Small intestine (tissue), 7 donors: ENCODE measurements around the gene JOSD1. TPM values are rescaled to one million over a fixed set of nuclear protein-coding genes. Genes with fewer than 3 reads are reported as not detected.
"Not testable (repeated sequence)": the region's sequence is repeated elsewhere in the genome, so short reads cannot be mapped to it uniquely, and the experiment has no call there.

Experiments
- DNase-seq, 2 donors: peaks; one replicate each; pipeline versions ENCODE4 v3.0.0 to v3.0.0-alpha.2; 2013
- FAIRE-seq: peaks from 2 replicates; lab custom pipeline; 2012; peaks lifted over from hg19 to GRCh38; lab: Jason Lieb, UNC
- H3K27ac ChIP-seq, 3 donors: one replicate each; pipeline ENCODE4 v1.5.1; 2013; ENCODE audit warnings: low read length in 2 of 3, mild to moderate bottlenecking in 2 of 3, control low read depth in 1 of 3, inconsistent platforms in 1 of 3, low read depth in 1 of 3, moderate library complexity in 1 of 3
- H3K27me3 ChIP-seq, 3 donors: one replicate each; pipeline ENCODE4 v1.6.1; 2013; ENCODE audit warnings: low read length in 3 of 3, inconsistent platforms in 1 of 3; ENCODE audit not compliant: control insufficient read depth in 3 of 3, insufficient read depth in 3 of 3
- H3K36me3 ChIP-seq, 3 donors: one replicate each; pipeline ENCODE4 v1.6.1; 2013; ENCODE audit warnings: low read length in 3 of 3, inconsistent platforms in 1 of 3, low read depth in 1 of 3, mild to moderate bottlenecking in 1 of 3, moderate library complexity in 1 of 3; ENCODE audit not compliant: control insufficient read depth in 3 of 3, insufficient read depth in 2 of 3
- H3K4me1 ChIP-seq, 3 donors: one replicate each; pipeline ENCODE4 v1.6.1; 2013; ENCODE audit warnings: low read length in 2 of 3, inconsistent platforms in 1 of 3, low read depth in 1 of 3, mild to moderate bottlenecking in 1 of 3, moderate library complexity in 1 of 3; ENCODE audit not compliant: control insufficient read depth in 3 of 3, insufficient read depth in 2 of 3
- H3K4me3 ChIP-seq, 3 donors: one replicate each; pipeline ENCODE4 v1.5.1; 2013; ENCODE audit warnings: low read length in 3 of 3, control low read depth in 1 of 3, inconsistent platforms in 1 of 3, low read depth in 1 of 3, mild to moderate bottlenecking in 1 of 3, moderate library complexity in 1 of 3
- H3K9me3 ChIP-seq, 2 donors: one replicate each; pipeline ENCODE4 v1.6.1; 2013; ENCODE audit warnings: low read depth in 1 of 2, low read length in 1 of 2; ENCODE audit not compliant: control insufficient read depth in 2 of 2, insufficient read depth in 1 of 2
- WGBS, 3 donors: extraction: QIAGEN DNeasy Blood & Tissue Kit; methylation state at CpG; one replicate each; pipeline ENCODE4 v1.1.7; 2013; 5-methylcytosine and 5-hydroxymethylcytosine counted together
- polyA plus RNA-seq, 4 donors: library from polyadenylated mRNA; stranded (reverse) in 3 of 4; unstranded in 1 of 4; fragments of 200-250 nt in 3 of 4; fragments of 120-200 nt in 1 of 4; gene quantifications; one replicate each; pipeline versions ENCODE4 v1.2.1 to v1.2.3, GENCODE V29; 2013
- donor health status: healthy with polysubstance abuse.
- donor health status: control.
- donor health status: control.
- donor health status: Bipolar disorder and iron deficiency.
- donor health status: healthy.

Gene JOSD1
- polyA plus RNA-seq, 4 donors = 34.6 to 90.5 (median 56.4) TPM

DNA sequence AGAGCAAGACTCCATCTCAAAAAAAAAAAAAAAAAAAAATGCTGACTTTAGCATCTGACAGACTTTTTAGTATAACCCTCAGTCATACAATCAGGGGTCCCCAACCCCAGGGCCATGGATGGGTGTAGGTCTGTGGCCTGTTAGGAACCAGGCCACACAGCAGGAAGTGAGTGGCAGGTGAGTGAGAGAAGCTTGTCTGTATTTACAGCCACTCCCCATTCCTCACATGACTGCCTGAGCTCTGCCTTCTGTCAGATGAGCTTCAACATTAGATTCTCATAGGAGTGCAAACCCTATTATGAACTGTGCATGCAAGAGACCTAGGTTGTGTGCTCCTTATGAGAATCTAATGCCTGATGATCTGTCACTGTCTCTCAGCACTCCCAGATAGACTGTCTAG lies 47.9 kb downstream of the JOSD1 start:
- Histone ChIP-seq H3K36me3 (no peaks in the 10 kb centered on the region), H3K4me3 (no peak overlapping the region), H3K9me3 (no peaks in the 10 kb centered on the region), H3K27ac (no peak overlapping the region), H3K4me1 (peaks cover 2 to 10% (median 3%) of the 10 kb centered on the region in 3 donors), H3K27me3 (no peaks in the 10 kb centered on the region)
- DNase-seq (peak; percentile 46 to 78), FAIRE-seq (no peak)

DNA sequence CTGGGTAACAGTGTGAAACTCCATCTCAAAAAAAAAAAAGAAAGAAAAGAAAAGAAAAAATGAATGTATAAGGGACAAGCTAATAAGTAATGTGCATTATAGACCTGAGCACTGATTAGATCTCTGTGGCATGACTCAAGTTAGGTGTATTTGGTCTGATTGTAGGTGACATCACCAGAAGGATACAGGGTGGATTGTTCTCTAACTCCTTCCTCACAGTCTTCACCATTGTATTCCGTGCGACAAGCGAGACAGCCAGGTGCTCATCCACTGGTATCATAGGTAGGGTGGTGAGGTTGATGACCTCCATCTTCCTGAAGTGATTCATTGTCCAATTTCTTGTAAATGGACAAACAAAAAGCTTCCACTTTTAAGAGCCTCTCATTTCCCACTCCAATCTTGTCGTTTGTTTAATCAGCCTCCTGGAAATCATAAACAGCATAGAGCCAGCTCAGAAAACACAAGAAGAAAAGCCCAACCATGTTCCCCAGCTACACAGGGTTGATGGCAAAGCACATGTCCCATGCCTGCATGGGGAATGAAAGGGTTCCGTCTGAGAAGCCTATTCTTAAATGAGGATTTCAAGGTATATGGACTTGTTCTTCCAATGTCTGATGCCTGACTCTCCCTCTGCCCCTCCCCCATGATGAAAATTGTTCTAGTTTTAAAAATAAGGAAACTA lies 50.8 kb downstream of the JOSD1 start:
- 66 to 70% (median 67%) methylated on average over 5 of the region's 5 CpGs for WGBS, 3 donors
- Histone ChIP-seq H3K9me3 (no peaks in the 10 kb centered on the region), H3K27me3 (no peaks in the 10 kb centered on the region), H3K27ac (no peak overlapping the region), H3K4me3 (no peak overlapping the region), H3K36me3 (peaks cover 0 to 2% (median 0%) of the 10 kb centered on the region in 3 donors), H3K4me1 (no peaks in the 10 kb centered on the region)
- no peak for FAIRE-seq
- DNase-seq = peak in 1 of 2 donors; percentile 10

DNA sequence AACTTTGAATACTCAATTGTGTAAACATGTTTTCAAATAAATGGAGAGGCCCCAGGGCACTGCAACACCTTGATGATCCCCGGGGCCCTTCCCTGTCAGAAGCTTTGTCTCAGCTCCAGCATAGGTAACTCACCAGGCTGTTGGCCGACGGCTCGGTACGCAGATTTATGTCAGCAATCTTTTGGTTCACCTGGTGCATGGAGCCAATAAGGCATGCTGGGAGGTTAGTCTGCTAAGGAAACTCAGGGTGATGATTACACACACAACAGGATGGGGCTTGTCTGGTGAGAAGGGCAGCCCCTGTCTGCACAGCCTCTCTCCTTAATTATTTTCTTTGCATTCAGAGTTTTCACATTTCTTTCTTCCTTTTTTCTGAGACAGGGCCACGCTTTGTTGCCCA lies 55.3 kb downstream of the JOSD1 start:
- H3K4me1 ChIP-seq = no peaks in the 10 kb centered on the region
- H3K9me3 ChIP-seq = no peaks in the 10 kb centered on the region
- FAIRE-seq = no peak
- H3K27ac ChIP-seq = no peak overlapping the region
- DNase-seq = no peak
- WGBS, 3 donors = 91 to 96% (median 93%) methylated on average over 6 of the region's 6 CpGs
- no peaks in the 10 kb centered on the region for H3K27me3 ChIP-seq
- no peak overlapping the region for H3K4me3 ChIP-seq
- H3K36me3 ChIP-seq = peaks cover 0 to 4% (median 0%) of the 10 kb centered on the region in 3 donors

DNA sequence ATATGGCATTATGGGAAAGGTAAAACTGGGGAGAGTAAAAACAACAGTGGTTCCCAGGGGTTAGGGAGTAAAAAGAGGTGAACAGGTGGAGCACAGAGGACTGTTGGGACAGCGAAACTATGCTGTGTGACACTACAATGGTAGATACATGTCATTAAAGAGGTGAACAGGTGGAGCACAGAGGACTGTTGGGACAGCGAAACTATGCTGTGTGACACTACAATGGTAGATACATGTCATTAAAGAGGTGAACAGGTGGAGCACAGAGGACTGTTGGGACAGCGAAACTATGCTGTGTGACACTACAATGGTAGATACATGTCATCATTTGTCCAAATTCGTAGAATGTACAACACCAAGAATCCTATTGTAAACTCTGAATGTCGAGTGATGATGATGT lies 56.5 kb downstream of the JOSD1 start:
- WGBS, 3 donors = 88 to 95% (median 93%) methylated on average over 4 to 5 of the region's 5 CpGs
- H3K4me1 ChIP-seq, H3K36me3 ChIP-seq, H3K9me3 ChIP-seq, H3K4me3 ChIP-seq, DNase-seq, H3K27ac ChIP-seq, H3K27me3 ChIP-seq: not testable (repeated sequence)
- peak; percentile 71 for FAIRE-seq

DNA sequence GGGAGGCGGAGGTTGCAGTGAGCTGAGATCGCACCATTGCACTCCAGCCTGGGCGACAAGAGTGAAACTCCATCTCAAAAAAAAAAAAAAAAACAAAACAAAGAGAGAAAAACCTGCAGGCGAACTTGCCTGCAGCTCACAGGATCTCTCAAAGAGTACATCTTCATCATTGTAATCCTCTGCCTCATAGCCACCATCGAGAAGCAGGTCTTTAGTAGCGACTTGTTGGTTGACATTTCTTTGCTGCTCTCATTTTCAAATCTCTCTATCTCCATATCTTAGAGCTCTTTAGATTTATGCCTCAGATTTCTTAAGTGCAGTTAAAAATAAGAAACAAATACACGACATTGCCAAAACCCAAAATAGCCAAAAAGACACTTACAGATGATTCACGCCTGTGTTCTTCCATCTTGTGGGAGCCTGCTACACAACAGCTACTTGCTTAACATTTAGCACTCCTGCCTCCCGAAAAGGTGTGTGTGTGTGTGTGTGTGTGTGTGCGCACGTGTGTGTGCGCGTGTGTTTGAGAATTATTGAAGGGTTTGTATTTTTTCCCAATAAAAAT lies 59.2 kb downstream of the JOSD1 start:
- 93 to 95% (median 93%) methylated on average over 13 of the region's 13 CpGs for WGBS, 3 donors

DNA sequence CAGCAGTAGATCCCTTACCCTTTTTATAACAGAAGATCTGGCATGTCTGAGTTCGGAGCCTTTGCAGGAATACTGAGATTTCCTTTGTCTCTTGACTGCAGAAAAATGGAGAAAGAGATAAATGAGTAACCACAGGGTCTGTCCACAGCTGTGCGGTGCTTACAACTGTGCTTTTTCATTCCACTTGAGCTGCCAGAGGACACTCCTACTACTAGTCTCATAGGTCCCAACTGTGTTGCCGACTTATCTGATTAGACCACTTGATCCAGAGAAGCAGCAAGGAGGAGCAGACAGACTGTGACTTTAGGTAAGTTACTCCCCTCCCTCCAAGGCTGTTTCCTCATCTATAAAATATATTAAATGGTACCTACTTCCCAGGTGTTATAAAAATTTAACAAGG lies 62.0 kb downstream of the JOSD1 start:
- no peaks in the 10 kb centered on the region for H3K4me1 ChIP-seq
- no peaks in the 10 kb centered on the region for H3K9me3 ChIP-seq
- WGBS, 3 donors = 62 to 65% (median 64%) methylated on average over 3 of the region's 3 CpGs
- no peak for FAIRE-seq
- H3K4me3 ChIP-seq = no peak overlapping the region
- H3K27ac ChIP-seq = no peak overlapping the region
- H3K36me3 ChIP-seq = peaks cover 0 to 12% (median 0%) of the 10 kb centered on the region in 3 donors
- no peaks in the 10 kb centered on the region for H3K27me3 ChIP-seq
- DNase-seq = no peak

More for the DNA sequence above, 59.2 kb downstream of the JOSD1 start:
- peaks cover 0 to 4% (median 0%) of the 10 kb centered on the region in 3 donors for H3K36me3 ChIP-seq
- H3K4me1 ChIP-seq = no peaks in the 10 kb centered on the region
- H3K27ac ChIP-seq = no peak overlapping the region
- no peaks in the 10 kb centered on the region for H3K9me3 ChIP-seq
- DNase-seq (no peak), FAIRE-seq (no peak)
- no peak overlapping the region for H3K4me3 ChIP-seq
- H3K27me3 ChIP-seq = no peaks in the 10 kb centered on the region

DNA sequence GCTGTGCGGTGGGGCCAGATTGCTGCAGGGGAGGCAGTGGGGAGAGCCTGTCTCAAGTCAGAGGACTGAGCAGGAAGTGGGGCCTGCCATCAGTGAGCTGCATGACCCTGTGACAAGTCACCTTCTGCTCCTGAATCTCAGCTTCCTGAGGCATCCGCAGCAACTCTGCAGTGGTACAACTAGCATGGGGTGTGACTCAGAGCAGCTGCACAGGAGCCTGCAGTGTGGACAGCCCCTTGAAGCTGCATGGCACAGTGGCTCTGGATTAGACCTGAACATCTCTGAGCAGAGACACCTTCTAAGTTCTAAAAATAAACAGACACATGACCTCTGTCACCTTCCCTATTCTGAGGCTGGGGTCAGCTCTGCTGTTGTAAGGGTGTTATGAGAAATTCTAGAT lies 62.5 kb downstream of the JOSD1 start:
- Histone ChIP-seq H3K4me3 (no peak overlapping the region), H3K4me1 (no peaks in the 10 kb centered on the region), H3K36me3 (peaks cover 0 to 12% (median 0%) of the 10 kb centered on the region in 3 donors), H3K27me3 (no peaks in the 10 kb centered on the region), H3K9me3 (no peaks in the 10 kb centered on the region), H3K27ac (no peak overlapping the region)
- 76 to 94% (median 91%) methylated on average over 2 of the region's 2 CpGs for WGBS, 3 donors
- DNase-seq (no peak), FAIRE-seq (no peak)
